Measurements from ENCODE around the gene MRPL11.

DNA sequence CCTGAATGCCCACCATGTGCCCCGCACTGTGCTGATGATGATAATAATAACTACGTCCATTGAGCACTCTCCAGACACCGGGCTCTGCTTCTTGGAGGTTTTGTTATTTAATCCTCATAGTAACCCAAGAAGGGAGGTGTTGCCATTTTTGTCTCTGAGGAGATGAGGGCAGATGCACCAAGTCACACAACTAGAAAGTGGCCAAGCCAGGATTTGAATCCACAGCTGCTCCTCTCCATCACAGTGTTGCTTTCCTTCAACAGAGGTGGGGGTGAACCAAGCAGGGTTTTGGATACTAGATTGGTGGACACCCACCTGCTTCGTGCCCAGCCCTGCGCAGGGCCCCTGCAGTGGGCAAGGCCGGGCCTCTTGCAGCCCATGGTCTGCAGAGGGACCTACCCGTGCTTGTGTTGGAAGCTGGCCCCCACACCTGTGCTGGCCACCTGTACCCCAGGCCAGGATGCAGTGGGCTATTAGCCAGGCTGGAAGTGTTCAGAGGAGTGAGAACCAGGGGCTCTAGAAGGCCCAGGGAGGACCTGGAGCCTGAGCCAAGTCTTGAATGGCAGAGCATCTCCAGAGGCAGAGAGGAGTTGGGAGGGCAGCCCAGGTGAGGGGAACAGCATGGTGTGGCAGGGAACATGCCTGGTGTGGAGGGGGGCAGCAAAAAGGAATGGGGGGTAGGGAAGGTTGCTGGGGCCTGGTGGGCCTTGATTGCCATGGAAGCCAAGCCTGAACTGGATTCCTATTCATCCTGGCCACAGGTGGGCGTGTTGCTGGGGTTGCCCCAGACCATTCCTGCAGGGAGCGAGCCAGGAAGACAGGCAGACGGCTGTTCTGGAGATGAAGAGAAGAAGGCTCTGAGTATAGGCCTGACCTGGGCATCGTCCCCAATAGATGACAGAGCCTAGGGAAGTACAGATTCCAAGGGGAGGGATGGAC is 38.9 kb upstream of the MRPL11 start:
- TF ChIP-seq EZH2phosphoT487 (IDR thresholded peaks at IDR 0.05; ENCODE audit: borderline replicate concordance): no peak
- TF ChIP-seq, protein P1, sequence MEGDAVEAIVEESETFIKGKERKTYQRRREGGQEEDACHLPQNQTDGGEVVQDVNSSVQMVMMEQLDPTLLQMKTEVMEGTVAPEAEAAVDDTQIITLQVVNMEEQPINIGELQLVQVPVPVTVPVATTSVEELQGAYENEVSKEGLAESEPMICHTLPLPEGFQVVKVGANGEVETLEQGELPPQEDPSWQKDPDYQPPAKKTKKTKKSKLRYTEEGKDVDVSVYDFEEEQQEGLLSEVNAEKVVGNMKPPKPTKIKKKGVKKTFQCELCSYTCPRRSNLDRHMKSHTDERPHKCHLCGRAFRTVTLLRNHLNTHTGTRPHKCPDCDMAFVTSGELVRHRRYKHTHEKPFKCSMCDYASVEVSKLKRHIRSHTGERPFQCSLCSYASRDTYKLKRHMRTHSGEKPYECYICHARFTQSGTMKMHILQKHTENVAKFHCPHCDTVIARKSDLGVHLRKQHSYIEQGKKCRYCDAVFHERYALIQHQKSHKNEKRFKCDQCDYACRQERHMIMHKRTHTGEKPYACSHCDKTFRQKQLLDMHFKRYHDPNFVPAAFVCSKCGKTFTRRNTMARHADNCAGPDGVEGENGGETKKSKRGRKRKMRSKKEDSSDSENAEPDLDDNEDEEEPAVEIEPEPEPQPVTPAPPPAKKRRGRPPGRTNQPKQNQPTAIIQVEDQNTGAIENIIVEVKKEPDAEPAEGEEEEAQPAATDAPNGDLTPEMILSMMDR (conservative IDR thresholded peaks at IDR 0.05; ENCODE audit: low read length): no peak
